HCT116 (cell line): ENCODE measurements around the gene ZBTB7C. TPM values are rescaled to one million over a fixed set of nuclear protein-coding genes. Genes with fewer than 3 reads are reported as not detected.

Experiments
- ATAC-seq: fragments of 200-7000 bp; cut with Tn5 transposase; 2 replicates; pipeline ENCODE4 v1.9.1; 2020; ENCODE audit warnings: mild to moderate bottlenecking, moderate library complexity
- BruUV-seq: library from RNA; stranded (reverse); fragments of 400-500 nt; replicated peaks from 2 replicates; lab custom pipeline; 2021; lab: Mats Ljungman, UMichigan
- CTCF ChIA-PET: fragments of 300-600 bp; sonication (Branson Sonifier 250); formaldehyde crosslinking; loops from one replicate; lab custom pipeline; 2021; ENCODE audit warnings: antibody characterized with exemption; lab: Charles Lee
- POLR2A ChIA-PET: fragments of 300-600, 350-600 bp; sonication (Branson Sonifier 250); formaldehyde crosslinking; loops from one replicate; lab custom pipeline; 2021; ENCODE audit warnings: antibody characterized with exemption; lab: Charles Lee
- RAD21 ChIA-PET, 2 experiments: fragments of 300-600 bp; sonication (Branson Sonifier 250); formaldehyde crosslinking; loops; one replicate each; lab custom pipeline; 2023; ENCODE audit warnings: low total read pairs in 2 of 2; ENCODE audit not compliant: uncharacterized antibody in 2 of 2, unreplicated experiment in 2 of 2, low non-redundant PET in 1 of 2; lab: Charles Lee
- DNase-seq: peaks from one replicate; pipeline ENCODE4 v3.0.0-alpha.2; 2010; ENCODE audit warnings: low read depth, low spot score
- H2AFZ ChIP-seq: fragments of 200-600 bp; shearing (Covaris generic), sonication (generic); 2 replicates; pipeline ENCODE4 v1.6.1; 2017; ENCODE audit warnings: low read depth, mixed run types, mixed read lengths, antibody characterized with exemption, low read length; ENCODE audit not compliant: poor library complexity, severe bottlenecking
- H3K27ac ChIP-seq: 2 replicates; pipeline ENCODE4 v1.5.1; 2012; ENCODE audit warnings: low read depth, low read length
- H3K27me3 ChIP-seq: fragments of 200-600 bp; sonication (generic); 2 replicates; pipeline ENCODE4 v1.6.1; 2016; ENCODE audit warnings: mixed run types, low read length, mixed read lengths; ENCODE audit not compliant: insufficient read depth
- H3K36me3 ChIP-seq, 2 experiments: fragments of 200-500 bp in 1 of 2; fragments of 200-600 bp in 1 of 2; sonication (Bioruptor generic) in 1 of 2; sonication (generic) in 1 of 2; 2 replicates each; pipeline versions ENCODE4 v1.5.1 to v1.6.1; 2014 to 2016; ENCODE audit warnings: low read length in 2 of 2, inconsistent platforms in 1 of 2, mixed read lengths in 1 of 2, mixed run types in 1 of 2; ENCODE audit not compliant: insufficient read depth in 2 of 2, control insufficient read depth in 1 of 2
- H3K4me1 ChIP-seq, 2 experiments: fragments of 200-600 bp in 1 of 2; sonication (generic) in 1 of 2; 2 replicates each; pipeline versions ENCODE4 v1.5.1 to v1.6.1; 2012 to 2017; ENCODE audit warnings: low read length in 2 of 2, inconsistent platforms in 1 of 2, mild to moderate bottlenecking in 1 of 2, mixed read lengths in 1 of 2, mixed run types in 1 of 2, moderate library complexity in 1 of 2; ENCODE audit not compliant: insufficient read depth in 2 of 2, control insufficient read depth in 1 of 2
- H3K4me2 ChIP-seq: fragments of 200-600 bp; sonication (generic); 2 replicates; pipeline ENCODE4 v1.6.1; 2017; ENCODE audit warnings: mixed run types, low read length, mixed read lengths
- H3K4me3 ChIP-seq, 2 experiments: fragments of 200-600 bp in 1 of 2; sonication (generic) in 1 of 2; replicated peaks in 1 of 2; 2 replicates each; pipeline ENCODE4 v1.5.1; 2011 to 2016; ENCODE audit warnings: low read length in 2 of 2, control low read depth in 1 of 2, low read depth in 1 of 2, mild to moderate bottlenecking in 1 of 2, mixed read lengths in 1 of 2, mixed run types in 1 of 2
- H3K79me2 ChIP-seq: fragments of 200-600 bp; sonication (generic); 2 replicates; pipeline ENCODE4 v1.6.1; 2017; ENCODE audit warnings: mild to moderate bottlenecking, mixed run types, low read length, moderate library complexity, mixed read lengths; ENCODE audit not compliant: insufficient read depth
- H3K9ac ChIP-seq: fragments of 200-600 bp; sonication (generic); 2 replicates; pipeline ENCODE4 v1.6.1; 2016; ENCODE audit warnings: low read length, mixed read lengths
- H3K9me2 ChIP-seq: fragments of 200-600 bp; sonication (generic), shearing (Covaris generic); 2 replicates; pipeline ENCODE4 v1.6.1; 2017; ENCODE audit warnings: mixed run types, mild to moderate bottlenecking, moderate library complexity; ENCODE audit not compliant: insufficient read depth
- H3K9me3 ChIP-seq, 2 experiments: fragments of 200-500 bp in 1 of 2; fragments of 200-600 bp in 1 of 2; sonication (Bioruptor generic) in 1 of 2; sonication (generic) in 1 of 2; 2 replicates each; pipeline ENCODE4 v1.6.1; 2014 to 2017; ENCODE audit warnings: low read length in 2 of 2, mixed read lengths in 2 of 2, inconsistent platforms in 1 of 2, low read depth in 1 of 2, mild to moderate bottlenecking in 1 of 2, mixed run types in 1 of 2, moderate library complexity in 1 of 2; ENCODE audit not compliant: control insufficient read depth in 1 of 2, insufficient read depth in 1 of 2
- H4K20me1 ChIP-seq: fragments of 200-600 bp; sonication (generic), shearing (Covaris generic); 2 replicates; pipeline ENCODE4 v1.6.1; 2017; ENCODE audit warnings: mixed run types, mild to moderate bottlenecking, moderate library complexity; ENCODE audit not compliant: insufficient read depth
- CEBPB ChIP-seq: IDR thresholded peaks from 2 replicates; pipeline ENCODE4 v1.6.1; 2012; ENCODE audit warnings: low read depth
- EGR1 ChIP-seq: IDR thresholded peaks from 2 replicates; pipeline ENCODE4 v1.6.1; 2012; ENCODE audit warnings: low read depth
- ELF1 ChIP-seq: IDR thresholded peaks from 2 replicates; pipeline ENCODE4 v1.6.1; 2012; ENCODE audit warnings: low read depth, borderline replicate concordance
- EZH2 ChIP-seq: fragments of 200-600 bp; sonication (generic); IDR thresholded peaks from 2 replicates; pipeline ENCODE4 v1.6.1; 2017; ENCODE audit warnings: antibody characterized with exemption, mixed run types
- FOSL1 ChIP-seq: IDR thresholded peaks from 2 replicates; pipeline ENCODE4 v1.6.1; 2012; ENCODE audit warnings: low read depth
- JUND ChIP-seq: IDR thresholded peaks from 2 replicates; pipeline ENCODE4 v1.6.1; 2012
- RAD21 ChIP-seq: IDR thresholded peaks from 2 replicates; pipeline ENCODE4 v1.6.1; 2012; ENCODE audit warnings: low read depth, mild to moderate bottlenecking
- REST ChIP-seq: IDR thresholded peaks from 2 replicates; pipeline ENCODE4 v1.6.1; 2012; ENCODE audit warnings: low read depth
- SIN3A ChIP-seq: IDR thresholded peaks from 2 replicates; pipeline ENCODE4 v1.6.1; 2012; ENCODE audit warnings: low read depth
- SP1 ChIP-seq: IDR thresholded peaks from 2 replicates; pipeline ENCODE4 v1.6.1; 2012; ENCODE audit warnings: low read depth
- YY1 ChIP-seq: IDR thresholded peaks from 2 replicates; pipeline ENCODE4 v1.6.1; 2011; ENCODE audit warnings: low read length, low read depth, moderate library complexity, mild to moderate bottlenecking; ENCODE audit not compliant: insufficient replicate concordance; ENCODE audit errors: extremely low read depth
- ZNF274 ChIP-seq: fragments of 200-500 bp; sonication (Bioruptor generic); IDR thresholded peaks from 2 replicates; pipeline ENCODE4 v1.6.1; 2014; ENCODE audit warnings: mild to moderate bottlenecking, low read depth, low read length, inconsistent platforms
- intact Hi-C: fragments of 100-400 bp; cut with micrococcal nuclease; formaldehyde crosslinking; loops from 2 replicates; pipeline ENCODE4 v1.10.0; 2022
- total RNA-seq: library from RNA; stranded (reverse); gene quantifications from one replicate; pipeline ENCODE4 v1.2.1, GENCODE V29; 2021; ENCODE audit not compliant: unreplicated experiment
- TF ChIP-seq, protein P1 (sequence below): IDR thresholded peaks from 2 replicates; pipeline ENCODE4 v1.6.1; 2011; ENCODE audit warnings: mild to moderate bottlenecking, low read length, moderate library complexity; ENCODE audit not compliant: insufficient replicate concordance; ENCODE audit errors: extremely low read depth
- TF ChIP-seq, protein P2 (sequence below), 3 experiments: fragments of 200-600 bp in 1 of 3; sonication (generic) in 1 of 3; IDR thresholded peaks in 2 of 3; conservative IDR thresholded peaks in 1 of 3; 2 replicates each; pipeline ENCODE4 v1.5.1; 2012 to 2017; ENCODE audit warnings: low read depth in 2 of 3, low read length in 2 of 3, antibody characterized with exemption in 1 of 3, borderline replicate concordance in 1 of 3, control low read depth in 1 of 3, mild to moderate bottlenecking in 1 of 3, mixed read lengths in 1 of 3, mixed run types in 1 of 3, moderate library complexity in 1 of 3; ENCODE audit not compliant: insufficient read depth in 1 of 3

Gene ZBTB7C
- total RNA-seq, 1 experiment from 2014 or later: 0.37 TPM

GRCh38 chr18:48433541-48433940 lies 24.4 kb upstream of the ZBTB7C start (continued):
- TF ChIP-seq, protein P1, sequence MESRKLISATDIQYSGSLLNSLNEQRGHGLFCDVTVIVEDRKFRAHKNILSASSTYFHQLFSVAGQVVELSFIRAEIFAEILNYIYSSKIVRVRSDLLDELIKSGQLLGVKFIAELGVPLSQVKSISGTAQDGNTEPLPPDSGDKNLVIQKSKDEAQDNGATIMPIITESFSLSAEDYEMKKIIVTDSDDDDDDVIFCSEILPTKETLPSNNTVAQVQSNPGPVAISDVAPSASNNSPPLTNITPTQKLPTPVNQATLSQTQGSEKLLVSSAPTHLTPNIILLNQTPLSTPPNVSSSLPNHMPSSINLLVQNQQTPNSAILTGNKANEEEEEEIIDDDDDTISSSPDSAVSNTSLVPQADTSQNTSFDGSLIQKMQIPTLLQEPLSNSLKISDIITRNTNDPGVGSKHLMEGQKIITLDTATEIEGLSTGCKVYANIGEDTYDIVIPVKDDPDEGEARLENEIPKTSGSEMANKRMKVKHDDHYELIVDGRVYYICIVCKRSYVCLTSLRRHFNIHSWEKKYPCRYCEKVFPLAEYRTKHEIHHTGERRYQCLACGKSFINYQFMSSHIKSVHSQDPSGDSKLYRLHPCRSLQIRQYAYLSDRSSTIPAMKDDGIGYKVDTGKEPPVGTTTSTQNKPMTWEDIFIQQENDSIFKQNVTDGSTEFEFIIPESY: no peak
- TF ChIP-seq EZH2 (no peak), SIN3A (no peak), CEBPB (no peak), YY1 (no peak), FOSL1 (no peak)
- TF ChIP-seq, protein P2, sequence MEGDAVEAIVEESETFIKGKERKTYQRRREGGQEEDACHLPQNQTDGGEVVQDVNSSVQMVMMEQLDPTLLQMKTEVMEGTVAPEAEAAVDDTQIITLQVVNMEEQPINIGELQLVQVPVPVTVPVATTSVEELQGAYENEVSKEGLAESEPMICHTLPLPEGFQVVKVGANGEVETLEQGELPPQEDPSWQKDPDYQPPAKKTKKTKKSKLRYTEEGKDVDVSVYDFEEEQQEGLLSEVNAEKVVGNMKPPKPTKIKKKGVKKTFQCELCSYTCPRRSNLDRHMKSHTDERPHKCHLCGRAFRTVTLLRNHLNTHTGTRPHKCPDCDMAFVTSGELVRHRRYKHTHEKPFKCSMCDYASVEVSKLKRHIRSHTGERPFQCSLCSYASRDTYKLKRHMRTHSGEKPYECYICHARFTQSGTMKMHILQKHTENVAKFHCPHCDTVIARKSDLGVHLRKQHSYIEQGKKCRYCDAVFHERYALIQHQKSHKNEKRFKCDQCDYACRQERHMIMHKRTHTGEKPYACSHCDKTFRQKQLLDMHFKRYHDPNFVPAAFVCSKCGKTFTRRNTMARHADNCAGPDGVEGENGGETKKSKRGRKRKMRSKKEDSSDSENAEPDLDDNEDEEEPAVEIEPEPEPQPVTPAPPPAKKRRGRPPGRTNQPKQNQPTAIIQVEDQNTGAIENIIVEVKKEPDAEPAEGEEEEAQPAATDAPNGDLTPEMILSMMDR (IDR thresholded peaks at IDR 0.05 in 2 of 3, conservative IDR thresholded peaks at IDR 0.05 in 1 of 3; ENCODE audit: borderline replicate concordance in 1 of 3, insufficient read depth in 1 of 3, low read depth in 2 of 3, low read length in 2 of 3): no peak
- TF ChIP-seq, all 23 proteins: peak for 0

- Histone ChIP-seq H2AFZ (no peak overlapping the region), H4K20me1 (no peaks in the 10 kb centered on the region), H3K27ac (no peak overlapping the region), H3K4me2 (no peak overlapping the region), H3K36me3 (no peaks in the 10 kb centered on the region), H3K79me2 (no peaks in the 10 kb centered on the region), H3K9me2 (no peaks in the 10 kb centered on the region), H3K4me1 (no peaks in the 10 kb centered on the region), H3K9me3 (no peaks in the 10 kb centered on the region), H3K27me3 (no peaks in the 10 kb centered on the region; the same call in none of the 2 replicates), H3K4me3 (no peak overlapping the region), H3K9ac (no peak overlapping the region)
- intact Hi-C loops: no loop called here
- POLR2A ChIA-PET: no interaction called here
- ATAC-seq (no peak), DNase-seq (no peak)
- no peak for TF ChIP-seq RAD21
- TF ChIP-seq EGR1: no peak
- TF ChIP-seq REST: no peak
- no peak for TF ChIP-seq SP1
- TF ChIP-seq SIN3A: no peak
- TF ChIP-seq ZNF274: no peak
- no peak for TF ChIP-seq JUND
- TF ChIP-seq YY1: no peak
- TF ChIP-seq ELF1: no peak
- RAD21 ChIA-PET: no interaction called here
- BruUV-seq: no TSS peak
- CTCF ChIA-PET: no interaction called here
These were observed 21.0 kb upstream of the ZBTB7C start for GRCh38 chr18:48430150-48430549.
